8988T (cell line): ENCODE measurements around the gene ESYT2.
"Not testable (repeated sequence)": the region's sequence is repeated elsewhere in the genome, so short reads cannot be mapped to it uniquely, and the experiment has no call there.

Source experiments
- DNase-seq: peaks from one replicate; pipeline ENCODE4 v3.0.0; 2011

The ESYT2 gene

GRCh38 chr7:158854681-158855081, 25.4 kb upstream of the ESYT2 start:
- no peak for DNase-seq

DNA sequence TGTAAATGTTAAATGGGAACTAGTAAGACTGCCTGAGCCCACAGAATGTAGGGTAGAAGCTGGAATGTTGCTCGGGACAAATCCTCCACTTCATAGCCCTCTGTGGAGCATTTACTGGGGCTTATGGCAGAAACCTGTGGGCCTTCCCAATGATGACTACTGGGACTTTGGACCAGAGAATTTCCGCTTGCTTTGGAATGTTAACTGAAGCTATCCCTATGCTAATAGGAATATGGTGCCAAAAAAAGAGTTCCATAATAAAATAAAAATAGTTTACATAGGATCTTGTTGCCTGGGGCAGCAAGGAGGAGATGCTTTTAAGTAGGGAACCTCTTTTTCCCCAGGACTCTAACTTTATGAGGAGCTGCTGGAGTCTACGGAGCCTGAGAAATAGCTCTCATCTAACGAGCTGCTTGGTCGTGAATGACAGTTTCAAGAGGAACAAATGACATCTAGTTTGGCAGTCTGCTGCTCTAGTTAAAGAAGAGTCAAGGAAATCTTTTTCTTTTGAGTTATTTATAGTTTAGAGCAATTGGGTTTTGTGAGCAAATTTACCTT, 21.3 kb upstream of the ESYT2 start:
- DNase-seq = no peak

GRCh38 chr7:158849768-158850544, 20.6 kb upstream of the ESYT2 start:
- DNase-seq = no peak

- DNase-seq = no peak
These were observed 20.1 kb upstream of the ESYT2 start for GRCh38 chr7:158849442-158849767.

GRCh38 chr7:158847451-158847866, 18.1 kb upstream of the ESYT2 start:
- no peak for DNase-seq

DNA sequence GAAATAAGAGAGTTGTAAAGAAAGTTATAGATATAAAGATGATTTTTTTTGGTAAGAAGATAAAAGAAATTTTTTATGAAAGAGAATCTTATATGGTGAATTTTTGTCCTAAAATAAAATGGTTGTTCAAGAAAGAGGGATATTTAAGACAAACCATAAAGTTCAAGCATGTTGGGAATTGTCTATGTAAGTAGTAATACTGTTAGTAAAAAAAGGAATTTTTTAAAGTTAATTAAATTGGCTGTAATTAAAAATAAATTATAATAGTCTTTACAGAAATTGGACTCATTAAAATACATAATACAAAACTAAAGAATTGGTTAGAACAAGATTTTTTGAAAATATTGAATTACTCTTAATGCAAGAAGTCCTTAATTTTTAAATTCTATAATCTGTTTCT, 17.0 kb upstream of the ESYT2 start:
- no peak for DNase-seq

DNA sequence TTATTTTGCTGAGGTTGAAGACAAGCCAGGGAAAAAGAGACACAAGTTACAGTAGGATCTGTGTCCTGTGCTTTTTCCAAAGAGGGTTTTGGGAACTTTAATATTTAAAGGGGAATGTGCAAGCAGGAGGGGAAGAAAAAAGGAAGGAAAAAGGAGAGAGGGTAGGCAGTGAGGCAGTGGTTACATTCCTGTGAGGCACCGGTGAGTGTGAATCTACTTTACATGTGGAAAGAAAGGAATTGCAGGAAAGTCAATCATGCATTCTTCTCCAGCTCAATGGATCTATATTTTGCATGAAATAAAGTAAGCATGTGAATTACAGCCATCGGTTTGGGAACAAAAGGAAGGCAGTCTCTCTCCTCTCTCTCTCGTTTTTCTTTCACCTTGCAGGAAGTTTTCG, 14.5 kb upstream of the ESYT2 start:
- no peak for DNase-seq

- no peak for DNase-seq
These were observed 13.2 kb upstream of the ESYT2 start for GRCh38 chr7:158842486-158842885.

GRCh38 chr7:158840604-158841003, 11.3 kb upstream of the ESYT2 start:
- no peak for DNase-seq

DNA sequence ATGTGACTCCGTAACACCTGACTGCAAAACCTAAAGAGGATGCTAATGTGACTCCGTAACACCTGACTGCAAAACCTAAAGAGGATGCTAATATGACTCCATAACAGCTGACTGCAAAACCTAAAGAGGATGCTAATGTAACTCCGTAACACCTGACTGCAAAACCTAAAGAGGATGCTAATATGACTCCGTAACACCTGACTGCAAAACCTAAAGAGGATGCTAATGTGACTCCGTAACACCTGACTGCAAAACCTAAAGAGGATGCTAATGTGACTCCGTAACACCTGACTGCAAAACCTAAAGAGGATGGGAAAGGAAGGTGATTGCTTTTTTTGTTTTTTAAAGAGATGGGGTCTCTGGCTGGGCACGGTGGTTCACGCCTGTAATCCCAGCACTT, 9.9 kb upstream of the ESYT2 start:
- not testable (repeated sequence) for DNase-seq

DNA sequence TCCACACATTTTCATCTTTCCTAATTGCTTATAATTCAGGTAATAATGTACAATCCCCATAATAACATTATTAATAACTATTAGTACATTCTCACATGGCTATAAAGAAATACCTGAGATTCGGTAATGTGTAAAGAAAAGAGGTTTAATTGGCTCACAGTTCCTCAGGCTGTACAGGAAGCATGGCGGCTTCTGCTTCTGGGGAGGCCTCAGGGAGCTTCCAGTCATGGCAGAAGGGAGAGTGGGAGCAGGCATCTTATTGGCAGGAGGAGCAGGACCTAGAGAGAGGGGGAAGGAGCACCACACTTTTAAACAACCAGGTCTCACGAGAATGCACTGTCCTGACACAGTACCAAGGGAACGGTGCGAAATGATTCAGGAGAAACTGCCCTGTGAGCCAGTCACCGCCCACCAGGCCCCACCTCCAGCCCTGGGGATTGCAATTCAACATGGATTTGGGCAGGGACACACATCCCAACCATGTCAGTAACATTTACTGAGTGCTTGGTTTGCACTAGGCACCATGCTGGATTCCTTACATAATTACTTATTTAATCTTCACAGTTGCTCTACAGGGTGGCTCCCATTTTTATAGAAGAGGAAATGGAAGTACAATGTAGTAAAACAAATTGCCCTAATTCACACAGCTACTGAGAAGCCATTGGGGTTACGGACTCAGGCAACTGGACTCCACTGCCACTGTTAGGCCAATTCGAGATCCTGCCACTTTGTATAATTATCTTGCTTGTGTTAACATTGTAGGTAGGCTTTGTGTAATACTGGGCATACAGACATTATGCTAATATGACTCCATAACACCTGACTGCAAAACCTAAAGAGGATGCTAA, 8.7 kb upstream of the ESYT2 start:
- no peak for DNase-seq

- no peak for DNase-seq
These were observed 7.4 kb upstream of the ESYT2 start for GRCh38 chr7:158836692-158837091.

GRCh38 chr7:158834878-158835784, 5.8 kb upstream of the ESYT2 start:
- no peak for DNase-seq

- DNase-seq = no peak
These were observed 3.7 kb upstream of the ESYT2 start for GRCh38 chr7:158832994-158833393.

GRCh38 chr7:158831738-158832091, 2.4 kb upstream of the ESYT2 start:
- no peak for DNase-seq

- no peak for DNase-seq
These were observed 958 bp upstream of the ESYT2 start for GRCh38 chr7:158830211-158830723.

DNA sequence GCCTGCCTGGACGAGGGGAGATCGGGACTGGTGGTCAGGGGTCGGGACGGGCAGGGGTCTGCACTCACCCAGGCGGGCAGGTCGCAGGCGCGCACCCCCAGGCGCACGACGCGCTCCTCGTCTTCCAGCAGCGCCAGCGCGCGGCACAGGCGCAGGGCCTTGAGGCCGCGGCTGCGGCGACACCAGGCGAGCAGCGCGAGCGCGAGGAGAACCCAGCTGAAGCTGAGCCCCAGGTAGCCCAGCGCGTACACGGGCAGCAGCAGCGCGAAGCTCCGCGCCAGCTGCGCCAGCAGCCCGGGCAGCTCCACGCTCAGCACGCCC, 328 bp downstream of the ESYT2 start:
- DNase-seq = peak; percentile 53

DNA sequence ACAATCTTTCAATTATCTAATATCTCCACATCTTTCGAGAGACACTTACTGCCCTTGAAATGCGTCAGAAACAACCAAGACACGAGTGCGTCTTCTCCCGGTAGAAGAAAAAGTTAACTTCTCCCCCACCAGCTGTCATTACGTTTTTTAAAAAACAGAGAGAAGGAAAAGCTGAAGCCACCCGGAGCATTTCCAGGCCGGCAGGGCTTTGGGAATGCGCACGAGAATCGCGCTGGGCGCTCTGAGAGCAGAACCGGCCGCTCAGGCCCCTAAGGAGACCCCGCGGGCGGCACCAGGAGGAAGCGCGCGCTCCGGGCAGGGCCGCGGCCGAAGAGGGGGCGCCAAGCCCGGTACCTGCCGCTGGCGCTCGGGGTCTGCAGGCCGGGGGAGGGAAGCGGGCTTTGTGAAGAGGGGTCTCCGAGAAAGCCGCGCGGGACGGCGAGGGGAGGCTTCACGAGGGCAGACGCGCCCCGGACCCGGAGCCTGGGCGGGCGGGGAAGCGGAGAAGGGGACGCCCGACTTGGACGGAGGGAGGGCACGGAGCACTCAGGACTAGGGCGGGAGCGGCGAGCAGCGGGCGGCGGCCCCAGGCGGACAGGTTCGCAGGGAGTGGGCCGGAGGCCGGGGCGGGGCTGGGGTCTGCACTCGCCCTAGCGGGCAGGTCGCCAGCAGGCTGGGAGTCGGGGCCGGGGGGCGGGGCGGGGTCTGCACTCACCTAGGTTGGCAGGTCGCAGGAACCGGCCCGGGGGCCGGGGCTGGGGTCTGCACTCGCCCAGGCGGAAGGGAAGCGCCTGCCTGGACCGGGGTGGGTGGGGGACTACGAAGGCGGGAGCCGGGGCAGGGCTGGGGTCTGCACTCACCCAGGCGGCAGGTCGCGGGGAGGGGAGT, 932 bp downstream of the ESYT2 start:
- no peak for DNase-seq

GRCh38 chr7:158827411-158828132, 1.7 kb downstream of the ESYT2 start:
- DNase-seq = no peak

DNA sequence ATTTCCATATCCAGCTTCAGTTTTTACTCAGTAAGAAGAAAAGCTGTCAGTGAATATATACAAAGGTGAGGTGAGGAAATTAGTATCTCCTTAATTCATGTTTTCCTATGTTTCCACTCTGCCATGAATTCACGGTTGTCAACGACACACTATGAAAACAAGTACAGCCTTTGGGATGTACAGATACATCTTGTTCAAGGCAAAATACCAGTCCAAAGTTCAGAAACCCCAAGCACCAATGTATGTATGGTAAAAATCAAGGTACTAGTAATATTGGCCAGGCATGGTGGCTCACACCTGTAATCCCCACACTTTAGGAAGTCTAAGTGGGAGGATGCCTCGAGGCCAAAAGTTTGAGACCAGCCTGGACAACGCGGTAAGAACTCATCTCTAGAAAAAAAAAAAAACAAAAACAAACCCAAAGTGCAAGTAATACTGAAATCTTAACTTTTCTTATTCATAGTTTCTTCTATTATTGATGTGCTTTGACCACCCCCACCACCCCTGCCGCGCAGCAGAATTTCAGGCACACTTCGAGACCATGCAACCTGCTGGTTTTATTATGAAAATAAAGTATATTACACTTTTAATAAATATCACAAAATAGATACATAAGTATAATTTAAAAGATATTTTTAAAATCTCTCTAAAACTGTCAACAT, 3.5 kb downstream of the ESYT2 start:
- DNase-seq = no peak

- no peak for DNase-seq
These were observed 5.3 kb downstream of the ESYT2 start for GRCh38 chr7:158824028-158824427.
